CD4-positive, alpha-beta T cell treated with Interferon alpha-2 for 1 hour (primary cell): ENCODE data around the gene UBE2L5.
A peak's percentile ranks its signal among the peaks of the same experiment; 100 is the strongest.

Source experiments
- DNase-seq, 2 donors: peaks; one replicate each; pipeline ENCODE4 v3.0.0-alpha.2; 2020 to 2022

Gene UBE2L5

DNA sequence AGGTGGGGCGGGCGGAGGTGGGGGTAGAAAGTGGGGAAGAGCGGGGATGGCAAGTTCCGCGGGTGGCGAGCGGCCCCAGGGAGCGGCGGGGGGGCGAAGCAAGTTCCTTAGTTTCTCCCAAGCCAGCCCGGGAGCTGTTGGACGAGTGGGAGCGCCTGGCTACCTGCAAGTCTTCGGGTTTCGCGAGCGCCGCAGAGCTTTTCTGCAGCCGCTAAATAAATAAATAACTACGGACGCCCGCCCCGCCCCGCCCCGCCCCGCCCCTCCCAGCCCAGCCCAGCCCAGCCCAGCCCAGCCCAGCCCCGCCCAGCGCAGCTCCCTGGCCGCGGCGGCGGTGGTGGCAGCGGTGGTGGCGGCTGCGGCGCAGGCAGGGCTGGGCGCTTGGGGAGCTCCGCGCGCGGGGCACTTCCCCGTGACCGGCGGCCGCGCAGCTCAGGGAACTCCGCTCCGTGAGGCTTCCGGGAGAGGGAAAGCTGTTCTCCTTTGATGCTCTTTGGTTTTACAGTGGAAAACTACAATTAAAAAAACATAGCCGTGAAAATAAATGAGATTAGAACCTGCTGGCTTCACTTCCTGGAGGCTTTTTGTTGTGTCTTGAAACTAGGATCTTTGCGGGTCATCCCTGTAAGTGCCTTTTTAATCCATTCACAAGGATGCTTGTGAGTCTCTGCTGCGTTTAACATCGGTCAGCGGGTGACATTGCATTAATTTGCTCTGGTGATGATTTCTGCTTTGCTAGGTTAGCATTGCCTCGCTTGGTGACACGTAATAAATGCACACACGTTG lies at the start of gene UBE2L5:
TSS of gene UBE2L5 (plus strand) at position 440 of the 786 bp plus-strand sequence. CDS start 5,498 bp downstream, outside the sequence.
- peak; percentile 64 to 77 for DNase-seq

DNA sequence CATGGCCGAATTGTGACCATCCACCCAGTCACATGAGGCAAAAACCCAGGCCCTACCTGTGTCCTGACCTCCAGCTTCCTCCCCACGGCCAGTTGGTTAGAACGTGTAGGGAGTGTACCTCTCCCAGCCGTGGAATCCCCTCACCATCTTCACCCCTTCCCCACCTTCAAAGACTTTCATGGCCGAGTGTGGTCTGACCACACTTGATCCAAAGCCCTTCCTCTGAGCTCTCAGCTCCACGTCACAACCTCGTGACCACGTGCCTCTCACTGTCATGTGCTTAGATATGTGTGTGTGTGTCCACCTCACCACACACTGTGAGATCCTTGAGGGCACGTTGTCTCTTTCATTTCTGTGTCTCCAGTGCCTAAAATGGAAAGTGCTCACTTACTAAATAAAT lies 48.6 kb upstream of the UBE2L5 start:
- peak; percentile 60 to 61 for DNase-seq

DNA sequence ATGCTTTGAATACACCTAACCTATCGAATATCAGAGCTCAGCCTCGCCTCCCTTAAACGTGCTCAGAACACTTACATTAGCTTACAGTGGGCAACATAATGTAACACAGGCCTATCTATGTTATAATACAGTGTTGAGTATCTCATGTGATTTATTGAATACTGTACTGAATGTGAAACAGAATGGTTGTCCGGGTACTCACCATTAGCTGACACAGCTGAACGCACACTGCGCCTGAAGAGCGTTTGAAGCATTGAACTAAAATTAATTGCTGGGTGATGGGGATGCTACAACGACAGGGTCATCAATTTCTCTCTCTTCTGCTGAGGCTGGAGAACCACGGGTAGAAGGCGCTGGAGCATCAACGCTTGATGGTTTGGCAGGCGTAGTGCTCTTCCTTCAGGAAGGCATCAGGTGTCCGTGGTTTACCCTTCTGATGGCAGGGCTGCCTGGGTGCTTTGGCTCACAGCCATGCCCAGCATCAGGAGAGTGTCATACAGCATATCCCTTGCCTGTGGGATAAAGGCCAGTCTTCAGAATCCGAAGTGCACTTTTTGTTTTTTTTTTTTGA lies 46.9 kb upstream of the UBE2L5 start:
- DNase-seq, result no peak

DNA sequence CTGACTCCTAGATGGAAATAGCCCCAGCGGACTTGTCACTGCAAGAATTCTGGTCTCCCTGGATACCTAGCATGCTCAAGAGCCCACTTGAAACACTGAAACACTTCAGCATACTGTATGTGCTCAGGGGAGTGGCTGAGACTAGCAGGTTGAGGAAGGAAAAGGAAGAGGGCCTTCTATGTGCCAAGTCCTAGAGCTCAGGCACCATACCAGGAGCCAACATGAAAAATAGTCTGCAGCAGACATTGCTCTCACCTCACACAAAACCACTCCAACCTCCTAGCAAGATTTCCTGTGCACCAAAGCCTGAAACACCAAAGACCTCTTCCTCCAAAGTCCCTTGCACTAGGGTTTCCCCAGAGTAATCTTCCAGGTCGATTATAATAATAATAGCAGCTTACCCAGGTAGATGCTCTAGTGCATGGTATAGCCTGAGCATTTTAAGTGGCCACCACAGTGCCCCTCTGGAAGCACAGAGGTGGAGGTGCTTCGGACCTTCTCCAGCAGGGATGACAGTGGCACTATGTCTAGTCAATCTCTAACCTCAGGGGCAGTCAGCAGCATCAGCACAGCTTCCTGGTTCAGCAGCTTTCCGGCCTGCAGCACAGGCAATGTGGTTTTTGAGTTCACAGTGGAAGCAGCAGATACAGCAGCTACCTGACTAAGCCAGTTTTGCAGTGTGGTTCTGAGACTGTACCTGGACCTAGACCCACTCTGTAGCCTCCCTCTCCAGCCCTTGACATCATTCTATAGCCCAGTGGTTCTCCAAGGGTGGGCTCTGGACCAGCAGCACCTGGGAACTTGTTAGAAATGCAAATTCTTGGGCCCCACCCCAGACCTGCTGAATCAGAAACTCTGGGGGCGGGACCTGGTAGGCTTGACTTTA lies 45.6 kb upstream of the UBE2L5 start:
- peak; percentile 64 to 75 for DNase-seq

DNA sequence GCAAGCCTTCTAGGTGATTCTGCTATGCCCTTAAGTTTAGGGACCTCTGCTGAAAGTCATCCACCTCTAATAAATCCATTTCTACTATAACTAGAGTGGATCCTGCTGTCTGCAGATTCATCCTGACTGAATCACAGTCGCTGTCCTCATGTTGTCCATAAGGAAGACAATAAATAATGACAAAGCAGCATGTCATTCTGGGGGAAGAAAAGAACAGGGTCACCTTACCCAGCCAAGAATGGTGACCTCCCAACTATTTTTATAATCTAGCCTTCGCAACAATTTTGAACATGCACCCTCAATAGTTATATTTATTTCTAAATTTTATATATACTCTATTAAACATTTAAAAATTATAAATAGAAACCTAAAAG lies 45.0 kb upstream of the UBE2L5 start:
- no peak for DNase-seq

DNA sequence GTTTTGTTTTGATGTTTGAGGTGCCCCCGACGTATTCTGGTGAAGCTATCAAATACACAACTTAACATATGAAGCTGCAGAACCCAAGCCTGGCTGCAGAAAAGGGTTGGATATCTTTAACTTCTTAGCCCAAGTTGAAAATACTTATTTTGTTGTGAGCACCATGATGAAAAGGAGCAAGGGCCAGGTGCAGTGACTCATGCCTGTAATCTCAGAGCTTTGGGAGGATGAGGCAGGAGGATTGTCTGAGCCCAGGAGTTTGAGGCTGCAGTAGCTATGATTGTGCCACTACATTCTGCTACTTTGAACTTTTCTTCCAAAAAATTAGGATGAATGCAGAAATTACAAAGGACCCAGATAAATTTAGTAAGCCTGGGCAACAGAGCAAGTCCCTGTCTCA lies 44.1 kb upstream of the UBE2L5 start:
- no peak for DNase-seq

DNA sequence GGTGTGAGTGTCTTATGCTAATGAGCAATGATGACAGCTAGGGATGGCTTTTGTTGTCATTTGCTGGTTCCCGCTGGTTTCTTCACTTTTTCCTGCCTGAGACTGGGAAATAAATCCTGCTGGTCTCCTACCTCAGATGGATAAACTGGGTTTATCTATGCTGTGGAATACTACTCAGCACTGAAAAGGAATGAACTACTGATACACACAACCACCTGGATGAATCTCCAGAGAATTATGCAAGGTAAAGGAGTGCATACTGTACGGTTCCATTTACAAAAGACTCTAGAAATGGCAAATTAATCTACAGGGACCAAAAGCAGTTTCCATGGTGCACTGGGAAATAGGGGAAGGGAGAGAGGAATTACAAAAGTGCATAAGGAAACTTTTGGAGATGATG lies 41.2 kb upstream of the UBE2L5 start:
- DNase-seq, result no peak

DNA sequence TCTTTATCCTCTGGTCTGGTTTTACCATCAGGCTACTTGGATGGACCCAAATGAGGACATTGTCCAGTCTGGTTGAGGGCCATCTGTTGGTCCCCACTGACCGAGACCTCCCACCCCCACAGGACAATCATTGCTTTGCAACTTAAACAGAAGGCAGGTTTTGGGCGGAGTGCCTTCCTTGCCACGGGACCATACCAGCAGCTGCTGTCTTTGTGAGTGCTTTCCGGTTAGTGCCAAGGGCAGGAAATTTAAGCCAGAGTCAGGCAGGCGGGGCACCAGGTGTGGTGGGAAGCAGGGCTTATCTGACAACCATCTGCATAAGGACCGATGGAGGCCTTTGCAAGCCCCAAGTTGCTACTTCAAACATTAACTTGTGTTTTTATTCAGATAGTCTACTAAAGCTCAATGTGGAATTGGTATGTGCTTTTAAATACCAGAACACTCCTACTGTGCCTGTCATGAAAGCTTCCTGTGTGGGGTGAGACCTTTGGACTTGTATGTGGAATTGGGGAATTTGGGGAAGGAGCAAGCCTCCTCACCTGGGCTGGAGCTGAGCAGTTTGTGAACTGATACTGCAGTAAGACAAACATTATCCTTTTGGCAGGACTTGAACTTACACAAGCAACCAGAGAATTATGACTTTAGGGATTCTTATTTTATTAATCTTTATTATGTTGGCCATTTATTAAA lies 39.3 kb upstream of the UBE2L5 start:
- no peak for DNase-seq

DNA sequence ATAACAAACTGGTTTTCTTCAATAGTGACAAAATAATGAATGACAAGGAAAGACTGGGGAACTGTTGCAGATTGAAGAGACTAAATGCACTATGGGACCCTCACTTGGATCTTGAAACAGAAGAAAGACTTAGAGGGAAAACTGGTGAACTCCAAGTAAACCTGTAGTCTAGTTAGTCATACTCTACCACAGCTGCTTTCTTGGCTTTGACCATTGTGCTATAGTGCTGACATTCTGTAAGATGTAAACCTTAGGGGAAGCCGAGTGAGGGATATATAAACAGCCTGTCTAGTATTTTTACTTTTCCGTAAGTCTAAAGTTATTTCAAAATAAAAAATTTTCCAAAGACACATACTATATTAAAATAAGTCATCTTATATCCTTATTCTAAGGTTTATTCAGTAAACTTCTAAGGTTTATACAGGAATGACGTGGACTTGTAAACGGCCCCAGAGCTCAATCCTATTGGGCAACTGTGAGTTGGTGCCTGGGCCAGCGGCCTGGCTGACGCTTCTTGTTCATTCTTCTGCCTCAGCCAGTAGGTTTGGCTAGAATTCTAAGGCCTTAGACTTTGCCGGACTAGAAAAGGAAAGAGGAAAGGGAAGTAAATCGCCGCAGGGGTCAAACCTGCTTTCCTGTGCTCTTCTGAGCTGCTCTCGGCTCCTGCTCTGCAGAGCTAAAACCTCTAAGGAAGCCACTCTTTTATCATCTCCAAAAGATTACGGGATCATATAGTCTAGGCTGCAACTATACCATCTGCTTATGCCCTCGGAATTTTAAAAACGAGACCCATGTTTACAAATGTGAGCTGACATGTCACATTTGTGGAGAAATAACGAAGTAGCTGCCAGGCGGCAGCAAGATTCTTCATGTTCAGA lies 33.6 kb upstream of the UBE2L5 start:
- no peak for DNase-seq

DNA sequence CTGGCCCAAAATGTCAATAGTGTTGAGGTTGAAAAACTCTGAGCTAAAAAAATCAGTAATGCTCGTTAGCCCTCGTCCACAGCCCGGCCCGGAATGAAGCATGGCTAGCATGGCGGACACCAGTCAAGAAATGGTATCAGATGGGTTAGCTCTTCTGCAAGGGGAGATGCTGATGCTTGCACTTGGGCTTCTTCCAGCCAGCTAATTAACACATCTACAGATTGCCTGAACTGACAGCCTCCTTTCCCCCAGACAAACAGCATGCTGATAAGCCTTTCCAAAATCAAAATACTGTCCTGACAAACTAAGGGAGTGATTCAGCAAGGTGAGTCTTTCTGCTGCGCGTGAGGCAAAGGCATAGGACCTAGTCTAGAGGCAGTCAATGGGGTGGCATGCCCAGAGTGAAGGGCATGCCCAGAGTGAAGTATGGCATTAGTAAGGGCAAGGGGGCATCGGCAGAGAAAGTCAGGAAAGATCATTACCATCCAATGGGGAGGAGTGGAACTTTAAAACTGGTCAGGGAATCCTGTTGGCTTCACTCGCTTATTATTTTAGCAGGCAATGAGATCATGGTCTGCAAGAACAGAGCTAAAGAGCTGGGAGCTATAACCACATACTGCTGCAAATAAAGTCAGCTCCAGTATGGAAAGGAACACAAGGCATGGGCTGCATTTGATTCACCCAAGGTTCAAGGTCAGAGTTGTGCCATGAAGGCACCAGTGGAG lies 30.2 kb upstream of the UBE2L5 start:
- no peak for DNase-seq

- DNase-seq, result no peak
Measured at GRCh38 chr13:30392681-30393045, 29.6 kb upstream of the UBE2L5 start.

GRCh38 chr13:30394751-30395191 lies 27.5 kb upstream of the UBE2L5 start:
- peak in 1 of 2 donors; percentile 64 for DNase-seq

- DNase-seq, result peak; percentile 80 to 82
Measured at GRCh38 chr13:30395192-30396158, 26.8 kb upstream of the UBE2L5 start.

DNA sequence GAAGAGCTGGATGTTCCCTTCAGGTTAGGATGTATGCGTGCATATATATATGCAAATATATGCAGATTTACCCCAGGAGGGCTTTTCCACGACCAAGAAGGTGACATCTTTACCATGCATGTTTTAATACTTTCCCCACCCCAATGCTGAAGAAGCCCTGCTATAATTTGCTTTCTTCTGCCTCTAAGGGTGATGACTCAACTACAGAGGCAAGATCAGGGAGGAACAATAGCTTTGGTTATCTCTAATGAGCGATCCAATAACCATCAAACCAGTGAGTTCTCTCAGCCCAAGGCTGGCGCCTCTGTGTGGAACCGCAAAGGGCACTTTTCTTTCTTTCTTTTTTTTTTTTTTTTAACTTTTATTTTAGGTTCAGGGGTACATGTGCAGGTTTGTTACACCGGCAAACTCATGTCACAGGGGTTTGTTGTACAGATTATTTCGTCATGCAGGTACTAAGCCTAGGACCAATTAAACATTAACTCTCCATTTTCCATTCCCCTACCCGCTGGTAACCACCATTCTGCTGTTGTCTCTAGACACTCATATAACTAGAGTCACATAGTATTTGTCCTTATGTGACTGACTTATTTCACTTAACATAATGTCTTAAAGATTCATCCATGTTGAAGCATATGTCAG lies 25.7 kb upstream of the UBE2L5 start:
- peak in 1 of 2 donors; percentile 29 for DNase-seq

DNA sequence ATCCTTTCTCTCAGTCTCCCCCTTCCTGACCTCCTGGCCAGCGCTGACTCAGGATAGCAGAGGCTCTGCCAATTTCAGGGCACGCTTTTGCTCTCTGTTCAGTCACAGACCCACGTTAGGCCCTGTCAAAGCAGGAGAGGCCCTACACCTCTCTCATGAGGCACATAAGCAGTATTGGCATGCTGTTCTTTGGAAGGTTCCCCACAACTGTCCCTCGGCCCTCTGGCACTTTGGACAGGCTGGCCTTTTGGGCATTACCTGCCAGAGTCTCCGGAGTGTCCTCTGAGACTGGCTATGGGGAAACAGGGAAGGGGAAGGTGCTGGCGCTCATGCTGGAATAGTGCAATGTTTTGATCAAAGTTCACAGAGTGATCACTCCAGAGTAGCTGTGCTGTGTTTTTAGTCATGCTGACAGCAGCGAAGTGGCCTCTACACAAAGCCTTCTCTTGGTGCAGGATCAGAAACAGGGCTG lies 23.7 kb upstream of the UBE2L5 start:
- no peak for DNase-seq

- no peak for DNase-seq
Measured at GRCh38 chr13:30400376-30400775, 21.9 kb upstream of the UBE2L5 start.

GRCh38 chr13:30401347-30401746 lies 20.9 kb upstream of the UBE2L5 start:
- no peak for DNase-seq

DNA sequence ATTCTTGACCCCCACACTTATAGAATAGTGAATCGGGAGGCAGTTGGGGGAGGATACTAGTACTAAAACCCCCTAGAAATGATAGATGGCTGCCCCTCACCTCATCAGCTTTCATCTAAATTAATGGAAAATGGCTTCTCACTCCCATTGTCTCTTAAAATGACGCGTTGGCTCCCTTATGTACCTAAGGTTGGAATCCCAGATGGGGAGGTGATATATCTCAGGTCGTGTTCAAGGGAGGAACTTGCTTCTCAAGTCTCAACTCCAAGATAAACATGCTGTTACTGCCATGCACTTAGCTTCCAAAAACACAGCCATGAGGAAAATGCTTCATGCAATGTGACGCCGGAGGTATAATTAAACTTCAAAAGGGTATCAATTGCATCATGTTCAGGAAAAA lies 18.8 kb upstream of the UBE2L5 start:
- no peak for DNase-seq

DNA sequence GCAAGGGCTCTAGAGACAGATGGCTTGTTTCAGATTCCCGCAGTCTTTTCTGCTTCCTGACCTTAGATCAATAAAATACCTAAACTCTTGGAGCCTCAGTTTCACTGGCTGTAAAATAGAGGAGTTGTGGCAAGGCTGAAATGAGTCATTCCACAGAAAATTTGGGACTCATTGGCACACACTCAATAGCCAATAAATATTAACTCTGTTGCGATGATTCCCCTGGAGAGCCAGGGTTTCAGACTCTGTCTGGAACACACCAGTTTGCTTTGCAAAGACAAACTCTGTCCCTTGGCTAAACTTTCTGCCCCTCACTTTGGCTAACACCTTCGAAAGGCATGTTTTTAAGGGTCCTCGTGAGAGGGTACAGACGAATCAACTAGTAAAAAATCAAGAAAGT lies 18.1 kb upstream of the UBE2L5 start:
- DNase-seq, result no peak
